SK-N-MC (cell line): ENCODE results near the gene MARCHF10.

Source experiments
- EZH2 ChIP-seq: fragments of 200-600 bp; sonication (generic); IDR thresholded peaks from one replicate; pipeline ENCODE4 v1.6.1; 2017; ENCODE audit warnings: antibody characterized with exemption
- POLR2AphosphoS5 ChIP-seq: IDR thresholded peaks from 2 replicates; pipeline ENCODE4 v1.6.1; 2012; ENCODE audit warnings: mild to moderate bottlenecking, low read depth, low read length, borderline replicate concordance

DNA sequence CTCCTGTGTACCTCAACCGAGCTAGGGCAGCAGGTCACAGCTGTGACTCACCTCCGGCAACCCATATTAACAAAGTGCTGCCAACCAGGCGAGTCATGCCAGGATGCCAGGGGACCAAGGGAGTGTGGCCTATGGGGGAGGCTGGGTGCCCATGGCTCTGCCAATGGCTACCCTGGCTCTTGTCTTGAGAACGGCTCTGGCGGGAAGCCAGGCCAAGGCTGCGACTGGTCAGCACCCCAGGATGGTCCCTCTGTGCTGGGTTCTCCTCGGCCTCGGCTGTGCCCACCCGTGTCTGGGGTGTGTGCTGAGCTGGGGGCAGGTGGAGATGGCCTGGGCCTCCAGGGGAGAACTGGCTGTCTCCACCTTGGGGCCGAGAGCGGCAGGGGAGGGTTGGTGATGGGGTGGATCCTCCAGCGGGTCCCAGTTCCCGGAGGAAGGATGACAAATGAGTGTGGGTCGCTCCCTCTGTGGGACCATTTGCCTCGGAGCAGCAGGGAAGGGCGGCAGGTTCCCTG is 104.8 kb downstream of the MARCHF10 start:
- TF ChIP-seq POLR2AphosphoS5, result no peak
- no peak for TF ChIP-seq EZH2
